GM18951 (cell line): ENCODE results near the gene ADAMTS14.

Source experiments
- POLR2A ChIP-seq: IDR thresholded peaks from 4 replicates; pipeline ENCODE4 v1.6.1; 2011; ENCODE audit warnings: mild to moderate bottlenecking; ENCODE audit not compliant: insufficient read length, insufficient read depth; ENCODE audit errors: extremely low read depth
- in situ Hi-C: fragments of 300-500 bp; cut with MboI; formaldehyde crosslinking; loops from one replicate; pipeline ENCODE4 v1.12.0; 2022; ENCODE audit warnings: low sequenced_read_pairs, mixed read lengths, inconsistent platforms; ENCODE audit not compliant: unreplicated experiment

Gene ADAMTS14

DNA sequence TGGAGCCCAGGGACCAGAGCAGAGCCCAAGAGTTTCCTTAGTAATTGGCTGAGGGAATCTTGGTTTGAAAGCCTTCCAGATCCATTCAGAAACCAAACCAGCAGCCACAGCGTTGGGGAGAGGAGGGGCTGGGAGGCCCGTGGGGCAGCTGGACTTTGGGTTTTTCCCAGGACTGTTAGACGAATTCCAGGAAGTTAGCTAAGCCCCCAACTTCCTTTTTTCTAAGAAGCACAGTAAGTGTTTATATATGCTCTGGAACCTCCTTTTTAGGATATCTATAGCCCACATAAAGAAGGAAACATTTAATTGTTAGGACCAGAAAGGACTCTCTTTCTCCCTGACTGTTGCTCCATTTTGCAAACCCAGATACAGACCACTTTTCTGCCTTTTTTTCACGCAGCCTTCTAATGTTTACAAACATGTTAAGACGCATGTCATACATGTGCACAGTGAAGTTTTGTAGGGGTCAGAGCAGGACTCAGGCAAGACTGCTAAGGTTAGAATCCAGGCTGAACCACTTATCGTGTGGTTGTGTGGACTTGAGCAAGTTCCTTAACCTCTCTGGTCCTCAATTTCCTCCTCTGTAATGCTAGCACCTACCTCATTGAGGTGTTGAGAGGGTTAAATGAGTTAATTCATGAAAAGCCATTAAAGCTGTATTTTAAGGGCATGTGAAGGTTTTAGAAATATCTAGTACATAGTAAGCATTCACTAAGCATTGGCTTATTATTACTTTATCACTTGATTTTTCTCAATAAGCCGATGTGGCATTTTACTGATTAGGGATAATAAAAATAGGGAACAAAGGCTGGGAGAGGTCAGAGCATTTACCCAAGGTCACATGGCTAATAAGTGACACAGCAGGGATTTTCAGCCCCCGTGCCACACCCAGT, 70.5 kb downstream of the ADAMTS14 start:
- no peak for TF ChIP-seq POLR2A
- in situ Hi-C loops = no loop called here

DNA sequence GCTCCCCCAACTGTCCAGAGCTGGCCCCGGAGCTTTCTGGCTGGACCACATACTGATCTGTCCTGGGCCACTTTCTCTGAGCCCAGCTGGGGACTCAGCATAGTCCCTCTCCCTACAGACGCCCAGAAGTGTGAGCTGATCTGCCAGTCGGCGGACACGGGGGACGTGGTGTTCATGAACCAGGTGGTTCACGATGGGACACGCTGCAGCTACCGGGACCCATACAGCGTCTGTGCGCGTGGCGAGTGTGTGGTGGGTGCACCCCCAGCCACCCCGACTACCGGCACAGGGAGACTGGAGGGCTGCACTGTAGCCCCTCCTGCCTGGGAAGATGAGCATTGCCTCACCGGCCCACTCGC, 71.1 kb downstream of the ADAMTS14 start:
- in situ Hi-C loops = no loop called here
- no peak for TF ChIP-seq POLR2A

DNA sequence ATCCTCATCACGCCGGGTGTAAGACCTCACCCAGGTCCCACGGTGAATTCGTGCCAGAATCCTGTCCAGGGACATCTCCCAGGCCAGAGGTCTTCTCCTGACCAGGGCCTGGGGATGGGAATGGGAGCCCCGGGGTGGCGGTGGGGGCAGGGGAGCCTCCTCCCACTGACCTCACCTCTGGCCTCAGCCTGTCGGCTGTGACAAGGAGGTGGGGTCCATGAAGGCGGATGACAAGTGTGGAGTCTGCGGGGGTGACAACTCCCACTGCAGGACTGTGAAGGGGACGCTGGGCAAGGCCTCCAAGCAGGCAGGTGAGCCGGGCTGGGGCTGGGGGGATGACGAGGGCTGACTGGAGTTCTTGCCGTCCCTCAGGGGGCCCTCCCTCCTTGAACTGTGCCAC, 71.6 kb downstream of the ADAMTS14 start:
- no peak for TF ChIP-seq POLR2A
- in situ Hi-C loops = no loop called here

DNA sequence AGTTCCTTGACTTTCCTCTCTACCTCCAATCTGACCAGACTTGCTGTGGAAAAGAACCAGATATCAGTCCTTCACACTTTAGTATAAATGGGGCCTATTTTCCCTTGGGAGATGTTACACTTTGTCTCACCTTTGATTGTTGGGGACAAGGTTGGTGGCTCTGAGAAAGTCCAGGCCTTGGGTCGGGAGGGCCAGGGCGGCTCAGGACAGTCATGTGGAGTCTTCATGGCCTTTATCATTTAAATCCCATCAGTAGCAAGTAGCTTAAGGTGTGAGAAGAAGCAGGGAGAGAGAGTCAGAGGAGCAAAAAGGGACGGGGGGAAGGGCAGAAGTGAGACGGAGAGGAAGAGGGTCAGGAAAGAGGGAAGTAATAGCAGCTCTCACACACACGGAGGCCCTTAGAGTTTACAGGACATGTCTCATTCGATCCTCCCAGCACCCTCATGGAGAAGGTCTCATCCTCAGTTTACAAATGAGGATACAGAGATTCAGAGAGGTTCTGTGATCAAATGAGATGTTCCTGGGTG, 72.4 kb downstream of the ADAMTS14 start:
- no peak for TF ChIP-seq POLR2A
- in situ Hi-C loops = no loop called here

DNA sequence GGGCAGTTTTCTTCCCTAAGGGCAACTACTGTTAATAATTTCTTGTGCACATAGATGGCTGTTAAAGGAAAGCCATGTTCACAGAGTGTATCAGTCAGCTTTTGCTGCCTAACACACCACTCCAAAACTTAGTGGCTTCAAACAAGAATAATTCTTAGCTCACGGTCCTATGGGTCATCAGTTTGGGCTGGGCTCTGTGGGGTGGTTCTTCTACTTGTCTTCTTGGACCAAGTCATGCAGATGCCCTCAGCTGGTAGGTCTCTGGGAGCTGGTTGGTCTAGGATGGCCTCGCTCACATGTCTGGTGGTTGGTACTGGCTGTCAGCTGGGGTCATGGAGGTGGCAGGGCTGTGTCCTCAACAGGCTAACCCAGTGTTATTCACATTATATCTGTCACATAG, 73.2 kb downstream of the ADAMTS14 start:
- in situ Hi-C loops = no loop called here

DNA sequence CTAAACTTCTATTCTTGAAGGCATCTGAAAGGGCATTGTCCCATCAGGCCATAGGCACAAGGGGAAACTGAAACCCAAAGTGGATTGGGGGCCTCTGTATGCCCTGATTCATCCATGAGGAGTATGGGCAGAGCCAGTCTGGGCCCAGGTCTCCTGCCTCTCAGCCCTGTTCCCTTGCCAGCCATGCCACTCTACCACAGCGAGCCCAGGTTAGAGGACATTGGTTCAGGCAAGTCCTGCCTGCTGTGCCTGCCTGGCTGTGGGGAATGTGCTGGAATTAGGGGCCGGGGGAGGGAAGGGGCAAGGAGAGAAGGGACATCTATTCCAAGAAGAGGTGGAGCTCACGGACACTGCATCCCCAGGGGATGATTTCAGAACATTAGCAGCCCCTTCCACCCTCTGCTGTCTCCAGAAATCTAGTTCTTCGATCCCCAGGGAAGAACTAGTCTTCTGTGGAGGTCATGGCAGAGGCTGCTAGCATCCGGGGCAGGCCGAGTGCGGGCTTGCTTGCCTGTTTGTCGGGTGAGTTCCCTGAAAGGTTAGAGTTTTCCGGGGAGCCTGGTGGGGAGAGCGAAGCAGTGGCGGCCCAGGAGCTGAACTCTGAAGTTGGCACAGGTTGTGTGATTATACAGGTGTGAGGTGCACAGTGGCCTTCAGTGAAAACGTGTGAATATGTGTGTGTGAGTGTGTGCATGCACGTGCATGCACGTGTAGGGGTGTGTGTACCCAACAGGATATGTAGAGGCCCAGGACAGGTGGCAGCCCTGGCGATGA, 75.1 kb downstream of the ADAMTS14 start:
- TF ChIP-seq POLR2A = no peak
- in situ Hi-C loops = no loop called here

More for the DNA sequence above, 73.2 kb downstream of the ADAMTS14 start:
- TF ChIP-seq POLR2A = no peak

DNA sequence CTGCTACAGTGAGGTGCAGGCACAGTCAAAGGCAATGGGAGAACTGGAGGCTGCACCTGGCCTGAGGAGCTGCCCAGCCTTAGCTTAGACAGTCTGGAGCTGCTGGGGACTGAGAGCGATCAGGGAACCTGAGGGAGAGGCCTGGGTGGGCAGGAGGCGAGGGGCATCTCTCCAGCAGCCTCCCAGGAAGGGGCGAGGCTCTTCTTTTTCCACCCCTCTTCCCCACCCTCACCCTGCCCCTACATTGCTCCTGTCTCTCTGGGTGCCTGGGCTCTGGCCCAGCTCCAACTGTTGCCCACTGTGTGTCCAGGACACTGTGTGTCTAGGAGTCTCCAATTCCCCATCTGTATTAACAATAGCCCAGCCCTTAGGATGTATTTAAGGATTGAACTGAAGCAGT, 76.0 kb downstream of the ADAMTS14 start:
- no peak for TF ChIP-seq POLR2A
- in situ Hi-C loops = no loop called here

DNA sequence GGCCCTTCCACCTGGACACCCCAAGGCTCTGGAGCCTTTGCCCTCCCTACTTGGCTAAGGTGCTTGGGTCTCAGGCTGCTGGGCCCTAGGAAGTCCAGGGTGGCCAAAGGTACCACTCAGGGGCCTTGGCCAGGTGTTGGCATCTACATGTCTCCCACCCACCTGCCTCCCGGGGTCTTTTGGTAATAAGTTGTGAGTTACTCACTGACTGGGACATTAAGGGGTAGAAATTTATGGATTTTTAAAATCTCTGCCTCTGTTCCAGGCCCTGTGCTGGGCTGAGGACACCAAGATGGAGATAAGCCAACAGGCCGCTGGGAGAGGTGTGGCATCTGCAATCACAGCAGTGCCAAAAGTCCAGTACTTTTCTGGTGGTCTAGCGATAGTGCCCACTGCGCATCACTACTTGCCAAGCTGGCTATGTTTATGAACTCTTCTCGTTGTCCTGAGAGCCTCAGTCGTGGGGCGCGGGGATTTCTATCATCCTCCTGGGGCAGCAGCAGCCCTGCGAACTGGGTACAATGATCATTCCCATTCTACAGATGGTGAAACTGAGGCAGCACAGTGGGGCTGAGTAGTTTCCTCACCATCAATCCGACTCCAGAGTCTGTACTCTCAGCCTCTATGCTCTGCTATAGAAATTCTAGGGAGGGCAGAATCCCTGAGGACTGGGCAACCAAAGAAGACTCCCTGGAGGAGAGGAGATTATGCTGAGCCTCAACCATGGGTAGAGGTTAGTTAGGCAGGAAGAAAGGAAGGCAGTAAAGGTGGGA, 76.7 kb downstream of the ADAMTS14 start:
- no peak for TF ChIP-seq POLR2A
- in situ Hi-C loops = no loop called here

DNA sequence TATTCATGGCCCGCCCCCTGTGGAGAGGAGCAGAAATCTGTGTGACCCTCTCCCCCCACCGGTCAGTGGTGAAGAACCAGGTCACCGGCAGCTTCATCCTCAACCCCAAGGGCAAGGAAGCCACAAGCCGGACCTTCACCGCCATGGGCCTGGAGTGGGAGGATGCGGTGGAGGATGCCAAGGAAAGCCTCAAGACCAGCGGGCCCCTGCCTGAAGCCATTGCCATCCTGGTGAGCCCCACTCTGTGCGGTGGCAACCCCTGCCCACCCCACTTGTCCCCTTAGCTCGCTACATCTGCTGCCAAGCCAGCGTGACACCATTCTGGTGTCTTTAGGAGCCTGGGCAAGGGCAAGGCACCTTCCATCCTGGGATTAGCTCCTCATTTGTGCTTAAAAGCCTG, 77.5 kb downstream of the ADAMTS14 start:
- TF ChIP-seq POLR2A = no peak
- in situ Hi-C loops = no loop called here

DNA sequence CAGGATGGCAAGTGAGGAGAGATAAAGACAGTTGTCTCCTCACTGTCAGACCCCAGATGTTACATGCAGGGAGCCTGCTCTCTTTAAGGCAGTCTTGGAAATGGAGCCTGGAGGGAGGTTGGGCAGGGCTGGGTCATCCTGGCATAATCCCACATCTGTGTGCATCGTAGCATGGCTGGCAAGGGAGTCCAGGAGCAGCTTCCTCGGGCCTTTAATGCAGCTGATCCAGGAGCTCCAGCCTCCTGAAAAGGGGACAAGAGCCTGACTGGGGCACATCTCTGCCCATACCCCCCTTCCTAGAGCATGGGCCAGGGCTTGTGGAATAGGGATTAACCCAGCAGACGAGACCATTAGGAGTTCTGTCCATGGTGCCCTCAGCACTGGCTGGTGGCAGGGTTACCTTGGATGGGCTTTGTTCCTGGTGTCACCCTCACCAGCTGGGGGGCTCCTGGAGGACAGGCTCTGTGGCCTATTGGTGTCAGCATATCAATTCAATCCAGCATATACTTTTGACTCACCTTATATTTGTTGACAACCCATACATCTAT, 77.9 kb downstream of the ADAMTS14 start:
- TF ChIP-seq POLR2A = no peak

DNA sequence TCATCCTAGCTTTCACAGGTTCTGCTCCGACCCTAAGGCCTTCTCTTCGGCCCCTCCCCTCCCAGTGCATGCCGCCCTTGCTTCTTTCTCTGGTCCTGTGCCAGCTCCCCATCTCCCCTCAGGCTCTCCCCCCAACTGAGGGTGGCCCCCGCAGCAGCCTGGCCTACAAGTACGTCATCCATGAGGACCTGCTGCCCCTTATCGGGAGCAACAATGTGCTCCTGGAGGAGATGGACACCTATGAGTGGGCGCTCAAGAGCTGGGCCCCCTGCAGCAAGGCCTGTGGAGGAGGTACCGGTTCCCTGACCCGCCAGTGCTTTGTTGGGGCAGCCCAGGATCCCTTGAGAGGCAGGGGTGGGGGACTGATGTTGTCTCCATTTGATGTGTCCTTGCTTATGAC, 79.0 kb downstream of the ADAMTS14 start:
- TF ChIP-seq POLR2A = no peak
- in situ Hi-C loops = no loop called here

More for the DNA sequence above, 77.9 kb downstream of the ADAMTS14 start:
- in situ Hi-C loops = no loop called here

DNA sequence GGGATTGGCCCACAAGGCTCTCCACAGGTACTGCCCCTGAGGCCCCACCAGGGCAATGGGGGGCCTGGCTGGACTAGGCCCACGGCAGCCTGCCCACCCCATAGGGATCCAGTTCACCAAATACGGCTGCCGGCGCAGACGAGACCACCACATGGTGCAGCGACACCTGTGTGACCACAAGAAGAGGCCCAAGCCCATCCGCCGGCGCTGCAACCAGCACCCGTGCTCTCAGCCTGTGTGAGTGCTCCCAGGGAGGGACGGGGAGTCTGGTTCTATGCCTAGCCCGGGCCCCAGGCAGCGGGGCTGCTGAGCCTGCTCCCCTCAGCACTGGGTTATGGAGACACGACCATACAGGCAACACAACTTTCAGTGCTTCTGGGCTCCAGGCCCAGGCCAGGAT, 79.7 kb downstream of the ADAMTS14 start:
- in situ Hi-C loops = no loop called here
- TF ChIP-seq POLR2A = no peak

DNA sequence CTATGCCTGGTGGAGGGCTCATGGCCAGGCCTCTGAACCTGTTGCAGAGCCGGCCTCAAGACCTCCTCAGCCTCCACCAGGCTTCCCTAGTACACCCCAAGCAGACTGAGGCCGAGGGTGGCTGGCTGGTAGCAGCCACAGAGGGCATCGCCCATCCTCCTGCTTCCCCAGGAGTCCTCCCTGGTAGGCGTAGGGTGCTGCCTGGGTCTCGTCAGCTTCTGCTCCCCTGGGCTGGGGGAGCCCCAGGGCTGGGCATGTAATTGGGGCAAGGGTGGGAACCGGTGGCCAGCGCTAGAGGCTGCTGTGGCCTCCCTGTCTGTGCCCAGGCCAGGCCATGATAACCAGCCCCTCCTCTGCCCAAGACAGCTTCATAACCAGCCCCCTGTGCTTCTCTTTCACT, 80.3 kb downstream of the ADAMTS14 start:
- TF ChIP-seq POLR2A = no peak
- in situ Hi-C loops = no loop called here
